Mucosa of descending colon (tissue), 3 donors: Measurements from ENCODE around the gene LMTK2. TPM values are rescaled to one million over a fixed set of nuclear protein-coding genes. Genes with fewer than 3 reads are reported as not detected.

Experiments
- ATAC-seq: fragments of 200-7000 bp; cut with Tn5 transposase; one replicate; pipeline ENCODE4 v1.9.1; 2020; ENCODE audit warnings: mild to moderate bottlenecking, moderate library complexity
- DNase-seq, 3 donors: peaks; one replicate each; pipeline ENCODE4 v3.0.0-alpha.2; 2020
- H3K36me3 ChIP-seq: fragments of 200-600 bp; one replicate; pipeline ENCODE4 v1.8.0; 2021; ENCODE audit warnings: low read depth, mild to moderate bottlenecking
- H3K4me1 ChIP-seq: fragments of 200-600 bp; one replicate; pipeline ENCODE4 v1.8.0; 2021; ENCODE audit warnings: low read depth, mild to moderate bottlenecking
- H3K4me3 ChIP-seq: fragments of 200-600 bp; one replicate; pipeline ENCODE4 v1.8.0; 2021; ENCODE audit warnings: mild to moderate bottlenecking
- H3K9me3 ChIP-seq: fragments of 200-600 bp; one replicate; pipeline ENCODE4 v1.8.0; 2021; ENCODE audit warnings: mild to moderate bottlenecking
- intact Hi-C, 2 donors: fragments of 100-400 bp; cut with DNase I in 1 of 2; cut with micrococcal nuclease in 1 of 2; formaldehyde crosslinking; loops; one replicate each; pipeline versions ENCODE4 v1.11.0 to v1.11.1; 2022; cut with DNase I, micrococcal nuclease
- total RNA-seq, 3 donors: library from RNA; stranded (reverse); fragmentation: NEBNext Ultra II Directional in 2 of 3; extraction: Animal tissue kit (Norgen Biotek cat#: 25700) in 2 of 3; gene quantifications; one replicate each; pipeline versions ENCODE4 v1.2.1 to v1.2.4, GENCODE V29; 2021 to 2023
- TF ChIP-seq, protein P1 (sequence below): fragments of 200-600 bp; IDR thresholded peaks from one replicate; pipeline ENCODE4 v1.8.0; 2022; ENCODE audit warnings: antibody characterized with exemption, mild to moderate bottlenecking
- donor health status: DM: no; HTN: no; CAD: no; lungs with moderate emphysema.
- donor health status: DM: no; HTN: no; CAD: no.
- donor health status: DM: no; HTN: yes; CAD: no.

LMTK2 gene
- total RNA-seq, 3 donors from 2014 or later = 48.6 to 70.2 (median 52.9) TPM

DNA sequence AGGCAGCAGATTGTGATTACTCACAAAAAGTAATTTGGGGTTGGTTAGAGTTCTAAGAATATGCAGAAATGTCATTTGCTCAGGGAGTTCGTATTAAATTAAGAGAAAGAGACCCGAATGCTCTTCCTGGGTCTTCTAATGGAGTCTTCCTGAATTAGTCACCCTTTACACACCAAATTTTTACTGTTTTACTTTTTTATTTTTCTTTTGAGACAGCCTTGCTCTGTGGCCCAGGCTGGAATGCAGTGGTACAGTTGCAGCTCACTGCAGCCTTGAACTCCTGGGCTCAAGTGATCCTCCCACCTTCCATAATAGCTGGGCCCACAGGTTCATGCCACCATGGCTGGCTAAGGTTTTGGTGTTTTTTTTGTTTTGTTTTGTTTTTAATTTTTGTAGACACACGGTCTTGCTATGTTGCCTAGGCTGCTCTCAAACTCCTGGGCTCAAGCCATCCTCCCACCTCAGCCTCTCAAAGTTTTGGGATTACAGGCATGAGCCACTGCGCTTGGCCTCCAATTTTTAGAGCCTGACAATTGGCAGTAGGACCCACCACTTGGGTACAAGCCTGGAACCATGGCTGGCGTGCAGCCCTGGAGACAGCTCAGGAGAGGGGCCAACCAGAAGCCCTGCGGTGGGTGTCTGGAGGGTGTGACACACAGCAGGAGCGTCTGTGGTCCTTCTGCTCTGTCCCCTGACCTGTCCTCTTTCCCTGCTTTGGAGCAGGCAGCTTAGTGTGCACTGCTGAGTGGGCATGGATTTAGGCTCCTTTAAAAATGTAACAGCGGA is 88.2 kb downstream of the LMTK2 start:
- intact Hi-C loops = no loop called here
- TF ChIP-seq, protein P1, sequence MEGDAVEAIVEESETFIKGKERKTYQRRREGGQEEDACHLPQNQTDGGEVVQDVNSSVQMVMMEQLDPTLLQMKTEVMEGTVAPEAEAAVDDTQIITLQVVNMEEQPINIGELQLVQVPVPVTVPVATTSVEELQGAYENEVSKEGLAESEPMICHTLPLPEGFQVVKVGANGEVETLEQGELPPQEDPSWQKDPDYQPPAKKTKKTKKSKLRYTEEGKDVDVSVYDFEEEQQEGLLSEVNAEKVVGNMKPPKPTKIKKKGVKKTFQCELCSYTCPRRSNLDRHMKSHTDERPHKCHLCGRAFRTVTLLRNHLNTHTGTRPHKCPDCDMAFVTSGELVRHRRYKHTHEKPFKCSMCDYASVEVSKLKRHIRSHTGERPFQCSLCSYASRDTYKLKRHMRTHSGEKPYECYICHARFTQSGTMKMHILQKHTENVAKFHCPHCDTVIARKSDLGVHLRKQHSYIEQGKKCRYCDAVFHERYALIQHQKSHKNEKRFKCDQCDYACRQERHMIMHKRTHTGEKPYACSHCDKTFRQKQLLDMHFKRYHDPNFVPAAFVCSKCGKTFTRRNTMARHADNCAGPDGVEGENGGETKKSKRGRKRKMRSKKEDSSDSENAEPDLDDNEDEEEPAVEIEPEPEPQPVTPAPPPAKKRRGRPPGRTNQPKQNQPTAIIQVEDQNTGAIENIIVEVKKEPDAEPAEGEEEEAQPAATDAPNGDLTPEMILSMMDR = no peak
- peaks cover 15% of the 10 kb centered on the region for H3K36me3 ChIP-seq

DNA sequence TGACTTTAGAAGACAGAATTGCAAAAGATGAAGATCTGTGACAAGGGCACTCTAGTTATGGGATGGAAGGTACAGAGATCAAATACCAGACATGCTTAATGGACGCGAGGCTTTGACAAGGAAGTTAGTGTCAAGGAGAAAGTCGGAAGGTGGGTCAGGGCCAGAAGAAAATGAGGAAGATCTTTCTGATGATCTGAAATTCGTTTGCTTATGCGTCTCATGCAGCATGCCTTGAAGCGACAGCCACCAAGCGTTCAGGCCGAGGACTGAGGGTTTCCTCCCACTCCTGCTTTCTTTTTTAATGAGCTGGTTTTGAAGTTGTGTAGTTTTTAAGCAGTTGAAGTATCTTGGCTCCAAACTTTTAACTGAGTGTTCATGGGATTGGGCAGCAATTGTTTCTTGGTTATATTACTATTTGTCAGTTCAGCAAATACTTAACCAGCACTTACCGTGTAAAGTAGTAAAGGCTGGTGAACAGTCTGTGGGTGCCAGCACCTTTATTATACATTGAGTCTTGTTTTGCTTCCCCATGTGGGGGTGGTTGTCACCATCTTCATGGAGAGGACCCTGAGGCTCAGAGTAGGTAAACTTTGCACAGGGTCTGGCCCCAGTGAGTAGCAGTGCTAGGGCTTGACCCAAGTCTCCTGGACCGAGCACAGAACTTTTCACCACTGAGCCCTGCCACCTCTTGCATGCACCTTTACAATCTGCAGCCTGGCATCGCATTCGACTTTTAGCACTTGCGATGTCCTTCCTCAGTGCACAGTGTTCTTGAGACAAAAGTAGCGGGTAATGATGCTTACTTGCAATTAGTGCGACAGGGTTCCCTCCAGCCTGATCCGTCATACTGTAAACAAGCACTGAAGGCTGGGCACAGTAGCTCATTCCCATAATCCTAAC is 90.3 kb downstream of the LMTK2 start:
- no peak for DNase-seq
- intact Hi-C loops = no loop called here
- ATAC-seq = no peak
- Histone ChIP-seq H3K36me3 (peaks cover 14% of the 10 kb centered on the region), H3K9me3 (no peaks in the 10 kb centered on the region), H3K4me3 (no peak overlapping the region), H3K4me1 (no peaks in the 10 kb centered on the region)
- TF ChIP-seq, protein P1 = no peak

More for the DNA sequence above, 88.2 kb downstream of the LMTK2 start:
- ATAC-seq (no peak), DNase-seq (no peak)
- Histone ChIP-seq H3K4me3 (no peak overlapping the region), H3K4me1 (no peaks in the 10 kb centered on the region), H3K9me3 (no peaks in the 10 kb centered on the region)

DNA sequence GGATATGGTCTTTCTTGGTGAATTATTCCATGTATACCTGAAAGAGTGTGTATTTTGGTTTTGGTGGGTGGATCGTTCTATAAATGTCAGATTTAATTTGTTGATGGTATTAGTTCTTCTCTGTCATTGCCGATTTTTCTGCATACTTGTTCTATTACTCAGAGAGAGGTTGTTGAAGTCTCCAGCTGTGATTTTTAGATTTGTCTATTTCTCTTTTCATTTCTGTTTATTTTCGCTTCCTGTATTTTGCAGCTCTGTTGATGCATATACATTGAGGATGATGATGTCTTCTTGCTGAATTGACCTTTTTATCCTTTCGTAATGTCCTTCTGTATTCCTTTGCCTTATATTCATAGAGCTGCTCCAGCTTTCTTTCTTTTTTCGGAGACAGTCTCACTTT is 92.5 kb downstream of the LMTK2 start:
- TF ChIP-seq, protein P1 = no peak
- Histone ChIP-seq H3K4me3 (no peak overlapping the region), H3K9me3 (no peaks in the 10 kb centered on the region), H3K36me3 (peaks cover 6% of the 10 kb centered on the region), H3K4me1 (no peaks in the 10 kb centered on the region)
- DNase-seq (no peak), ATAC-seq (no peak)
- intact Hi-C loops = no loop called here

DNA sequence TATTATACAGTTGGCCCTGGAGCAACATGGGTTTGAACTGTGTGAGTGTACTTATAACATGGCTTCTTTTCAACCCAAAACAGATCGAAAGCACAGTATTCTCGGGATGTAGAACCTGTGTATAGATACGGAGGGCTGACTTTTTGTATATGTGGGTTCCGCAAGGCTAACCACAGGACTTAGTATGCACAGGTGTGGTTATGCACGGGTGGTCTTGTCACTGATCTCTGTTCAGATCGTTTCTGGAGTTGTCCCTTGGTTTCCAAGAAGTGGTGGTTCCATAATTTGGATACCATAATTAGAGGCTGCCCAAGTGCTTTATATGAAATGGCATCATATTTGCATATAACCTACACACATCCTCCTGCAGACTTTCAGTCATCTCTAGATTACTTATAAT is 93.7 kb downstream of the LMTK2 start:
- Histone ChIP-seq H3K9me3 (no peaks in the 10 kb centered on the region), H3K4me3 (no peak overlapping the region), H3K36me3 (no peaks in the 10 kb centered on the region), H3K4me1 (no peaks in the 10 kb centered on the region)
- intact Hi-C loops = no loop called here
- ATAC-seq (no peak), DNase-seq (no peak)
- TF ChIP-seq, protein P1 = no peak

DNA sequence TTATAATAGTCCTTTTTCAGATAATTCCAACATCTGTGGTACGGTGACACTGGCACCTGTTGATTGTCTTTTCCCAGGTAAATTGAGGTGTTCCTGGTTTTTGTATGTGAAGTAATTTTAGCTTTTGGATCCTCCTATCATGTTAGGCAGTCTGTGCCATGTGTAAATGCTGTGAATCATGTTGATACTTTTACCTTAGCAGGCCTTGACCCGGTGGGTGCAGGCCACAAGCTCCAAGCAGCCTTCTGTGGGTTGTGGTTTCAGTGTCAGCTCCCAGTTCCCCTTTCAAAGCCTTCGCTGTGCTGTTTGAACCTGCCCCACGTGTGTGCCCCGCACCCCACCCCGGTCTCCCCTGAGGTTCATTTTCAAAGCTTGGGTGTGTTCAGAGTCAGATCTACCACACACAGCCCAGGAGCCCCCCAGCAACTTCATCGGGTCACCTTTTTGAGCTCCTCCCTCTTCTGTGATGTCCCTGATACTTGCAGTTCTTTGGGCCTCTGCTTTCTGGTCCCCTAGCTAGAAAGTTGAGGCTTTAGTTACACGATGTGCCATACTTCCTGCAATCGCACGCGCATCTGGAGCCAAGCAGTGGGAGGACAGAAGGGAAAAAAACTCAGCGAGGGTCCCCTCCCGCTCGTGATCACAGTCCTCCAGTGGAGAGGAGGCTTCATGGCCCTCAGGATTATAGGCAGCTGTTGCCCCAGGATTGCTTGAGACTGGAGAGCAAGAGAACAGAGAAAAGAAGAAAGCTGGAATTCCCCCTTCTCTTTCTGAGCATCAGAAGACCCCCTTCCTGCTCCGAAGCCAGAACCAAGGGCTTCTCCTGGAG is 95.9 kb downstream of the LMTK2 start:
- Histone ChIP-seq H3K9me3 (no peaks in the 10 kb centered on the region), H3K36me3 (peaks cover 3% of the 10 kb centered on the region), H3K4me1 (no peaks in the 10 kb centered on the region), H3K4me3 (no peak overlapping the region)
- TF ChIP-seq, protein P1 = no peak
- intact Hi-C loops = no loop called here
- DNase-seq = peak in 2 of 3 donors; percentile 43 to 72
- ATAC-seq = peak; percentile 84
